AG04449 (cell line): ENCODE results near the gene SMPD3.

ENCODE experiments used
- CTCF ChIA-PET: fragments of 350-600 bp; formaldehyde crosslinking; extraction: SDS; loops from one replicate; lab custom pipeline; 2021; ENCODE audit warnings: antibody characterized with exemption; lab: Yijun Ruan, JAX
- POLR2A ChIA-PET: fragments of 400-600, 350-600 bp; formaldehyde crosslinking; extraction: SDS; loops from one replicate; lab custom pipeline; 2020; ENCODE audit warnings: antibody characterized with exemption, inconsistent platforms; lab: Yijun Ruan, JAX
- DNase-seq: peaks from one replicate; pipeline ENCODE4 v3.0.0-alpha.2; 2010; ENCODE audit warnings: low read depth, low spot score
- H3K4me3 ChIP-seq: 2 replicates; pipeline ENCODE4 v1.5.1; 2011; ENCODE audit warnings: low read depth, mild to moderate bottlenecking, control low read depth, low read length
- TF ChIP-seq, protein P1 (sequence below): IDR thresholded peaks from one replicate; pipeline ENCODE4 v1.5.1; 2011; ENCODE audit warnings: mild to moderate bottlenecking, moderate library complexity, low read length, control low read depth, inconsistent platforms; ENCODE audit not compliant: insufficient read depth; ENCODE audit errors: missing control alignments

The SMPD3 gene

GRCh38 chr16:68364561-68364998 lies 83.7 kb downstream of the SMPD3 start:
- DNase-seq = no peak
- TF ChIP-seq, protein P1, sequence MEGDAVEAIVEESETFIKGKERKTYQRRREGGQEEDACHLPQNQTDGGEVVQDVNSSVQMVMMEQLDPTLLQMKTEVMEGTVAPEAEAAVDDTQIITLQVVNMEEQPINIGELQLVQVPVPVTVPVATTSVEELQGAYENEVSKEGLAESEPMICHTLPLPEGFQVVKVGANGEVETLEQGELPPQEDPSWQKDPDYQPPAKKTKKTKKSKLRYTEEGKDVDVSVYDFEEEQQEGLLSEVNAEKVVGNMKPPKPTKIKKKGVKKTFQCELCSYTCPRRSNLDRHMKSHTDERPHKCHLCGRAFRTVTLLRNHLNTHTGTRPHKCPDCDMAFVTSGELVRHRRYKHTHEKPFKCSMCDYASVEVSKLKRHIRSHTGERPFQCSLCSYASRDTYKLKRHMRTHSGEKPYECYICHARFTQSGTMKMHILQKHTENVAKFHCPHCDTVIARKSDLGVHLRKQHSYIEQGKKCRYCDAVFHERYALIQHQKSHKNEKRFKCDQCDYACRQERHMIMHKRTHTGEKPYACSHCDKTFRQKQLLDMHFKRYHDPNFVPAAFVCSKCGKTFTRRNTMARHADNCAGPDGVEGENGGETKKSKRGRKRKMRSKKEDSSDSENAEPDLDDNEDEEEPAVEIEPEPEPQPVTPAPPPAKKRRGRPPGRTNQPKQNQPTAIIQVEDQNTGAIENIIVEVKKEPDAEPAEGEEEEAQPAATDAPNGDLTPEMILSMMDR = no peak
- ChIA-PET POLR2A (no interaction called here), CTCF (interaction anchor here (0.7 to 7.3 kb wide), 7 partner anchors 8 to 157 kb away, joined by 3 to 46 read pairs (median 6); no protein-coding TSS in a partner anchor)
- no peak overlapping the region for H3K4me3 ChIP-seq

DNA sequence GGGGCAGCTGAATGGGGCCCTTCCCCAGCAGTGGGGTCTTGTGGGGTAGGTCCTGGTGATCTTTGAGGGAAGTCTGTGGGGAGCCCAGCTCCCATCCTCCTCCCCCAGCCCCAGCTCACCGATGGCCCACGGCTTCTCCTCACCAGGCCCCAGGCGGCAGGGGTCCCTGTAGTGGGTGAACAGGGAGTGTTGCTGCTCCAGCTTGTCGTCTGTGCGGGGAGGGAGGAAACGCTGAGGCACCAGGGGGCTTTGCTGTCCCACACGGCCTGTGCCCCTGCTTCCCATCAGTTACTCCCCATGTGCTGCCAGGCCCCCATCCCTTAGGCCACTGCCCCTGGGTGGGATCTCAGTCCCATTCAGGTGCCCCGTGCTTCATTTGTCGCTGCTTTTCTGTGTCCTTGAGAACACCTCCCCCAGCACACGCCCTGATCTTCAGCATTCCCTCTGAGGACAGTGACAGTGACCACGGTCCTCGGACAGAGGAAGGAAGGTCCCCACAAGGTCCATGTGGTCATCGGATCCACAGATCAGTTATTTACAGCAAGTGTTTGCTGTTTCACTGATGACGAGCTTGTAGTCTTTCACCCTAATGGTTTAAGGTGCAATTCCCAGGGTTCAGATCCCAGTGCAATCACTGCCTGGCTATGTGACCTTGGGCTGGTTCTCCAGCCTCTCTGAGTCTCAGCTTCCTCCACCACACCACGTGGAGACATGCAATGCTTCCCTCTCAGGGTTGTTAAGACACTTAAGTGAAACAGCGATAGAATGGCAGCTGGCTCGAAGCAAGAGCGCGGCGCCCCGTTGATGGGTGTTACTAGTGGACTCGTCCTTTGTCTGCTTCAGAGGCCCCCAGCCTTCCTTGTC lies 84.4 kb downstream of the SMPD3 start:
- CTCF ChIA-PET = interaction anchor here (0.7 to 7.3 kb wide), 10 partner anchors 8 to 158 kb away, joined by 3 to 46 read pairs (median 5); no protein-coding TSS in a partner anchor
- H3K4me3 ChIP-seq = no peak overlapping the region
- POLR2A ChIA-PET = no interaction called here
- no peak for DNase-seq
- TF ChIP-seq, protein P1 = no peak

- H3K4me3 ChIP-seq = no peak overlapping the region
- CTCF ChIA-PET = interaction anchor here (0.8 to 3.7 kb wide), 7 partner anchors 7 to 158 kb away, joined by 3 to 14 read pairs (median 4); no protein-coding TSS in a partner anchor
- POLR2A ChIA-PET = no interaction called here
- TF ChIP-seq, protein P1 = no peak
- DNase-seq = no peak
Measured at GRCh38 chr16:68362947-68363657, 85.2 kb downstream of the SMPD3 start.

GRCh38 chr16:68362262-68362913 lies 85.9 kb downstream of the SMPD3 start:
- CTCF ChIA-PET = interaction anchor here (0.8 to 3.7 kb wide), 6 partner anchors 8 to 158 kb away, joined by 3 to 14 read pairs (median 4); no protein-coding TSS in a partner anchor
- no peak for DNase-seq
- TF ChIP-seq, protein P1 = no peak
- POLR2A ChIA-PET = no interaction called here
- H3K4me3 ChIP-seq = no peak overlapping the region

- TF ChIP-seq, protein P1 = no peak
- H3K4me3 ChIP-seq = no peak overlapping the region
- ChIA-PET POLR2A (no interaction called here), CTCF (interaction anchor here (3.7 kb wide), 1 partner anchor 149 kb away, joined by 14 read pairs; no protein-coding TSS in a partner anchor)
- no peak for DNase-seq
Measured at GRCh38 chr16:68361485-68361884, 86.8 kb downstream of the SMPD3 start.
